ENCODE data around the gene BORCS8.

GRCh38 chr19:19140476-19140875, 51.5 kb downstream of the BORCS8 start:
- no peak for TF ChIP-seq CTCF (IDR thresholded peaks at IDR 0.05)
- no peak for TF ChIP-seq POLR2A (IDR thresholded peaks at IDR 0.05)
- no peak for TF ChIP-seq EP300 (IDR thresholded peaks at IDR 0.05)

All from ovary (tissue), 3 donors.